Neuronal stem cell (in vitro differentiated cells): ENCODE results near the gene HRH1.
"Not testable (repeated sequence)": the region's sequence is repeated elsewhere in the genome, so short reads cannot be mapped to it uniquely, and the experiment has no call there.

Source experiments
- DNase-seq: peaks from one replicate; pipeline ENCODE4 v3.0.0-alpha.2; 2013; ENCODE audit warnings: low spot score
- H2AFZ ChIP-seq: one replicate; pipeline ENCODE4 v1.6.1; 2013; ENCODE audit warnings: mild to moderate bottlenecking, low read length, inconsistent platforms
- H2AK5ac ChIP-seq: 2 replicates; pipeline ENCODE4 v1.6.1; 2013; ENCODE audit warnings: low read depth, mild to moderate bottlenecking, inconsistent platforms, low read length, moderate library complexity, mixed read lengths
- H2BK120ac ChIP-seq: 2 replicates; pipeline ENCODE4 v1.6.1; 2013; ENCODE audit warnings: low read depth, mild to moderate bottlenecking, inconsistent platforms, low read length, moderate library complexity, mixed read lengths
- H2BK12ac ChIP-seq: one replicate; pipeline ENCODE4 v1.6.1; 2013; ENCODE audit warnings: low read length, inconsistent platforms
- H2BK15ac ChIP-seq: 2 replicates; pipeline ENCODE4 v1.6.1; 2013; ENCODE audit warnings: mild to moderate bottlenecking, low read length, inconsistent platforms, mixed read lengths
- H2BK5ac ChIP-seq: one replicate; pipeline ENCODE4 v1.6.1; 2013; ENCODE audit warnings: inconsistent platforms, mild to moderate bottlenecking, low read length, moderate library complexity
- H3K14ac ChIP-seq: one replicate; pipeline ENCODE4 v1.6.1; 2013; ENCODE audit warnings: low read length, inconsistent platforms
- H3K18ac ChIP-seq: 2 replicates; pipeline ENCODE4 v1.6.1; 2013; ENCODE audit warnings: low read length, inconsistent platforms
- H3K23ac ChIP-seq: 2 replicates; pipeline ENCODE4 v1.6.1; 2013; ENCODE audit warnings: low read depth, mild to moderate bottlenecking, mixed read lengths, low read length, inconsistent platforms; ENCODE audit not compliant: poor library complexity
- H3K27ac ChIP-seq: replicated peaks from 3 replicates; pipeline ENCODE4 v1.5.1; 2013; ENCODE audit warnings: low read length, inconsistent platforms
- H3K27me3 ChIP-seq, 3 experiments: 2 replicates each; pipeline ENCODE4 v1.6.1; 2013; ENCODE audit warnings: low read length in 3 of 3, mild to moderate bottlenecking in 2 of 3, inconsistent platforms in 1 of 3, low read depth in 1 of 3, mixed read lengths in 1 of 3, moderate library complexity in 1 of 3; ENCODE audit not compliant: control insufficient read depth in 3 of 3, insufficient read depth in 3 of 3
- H3K36me3 ChIP-seq, 2 donors: replicated peaks in 1 of 2; 2 replicates each; pipeline ENCODE4 v1.6.1; 2013; ENCODE audit warnings: low read length in 2 of 2; ENCODE audit not compliant: control insufficient read depth in 2 of 2, insufficient read depth in 2 of 2
- H3K4ac ChIP-seq: 2 replicates; pipeline ENCODE4 v1.6.1; 2013; ENCODE audit warnings: inconsistent platforms, mild to moderate bottlenecking, low read length, moderate library complexity
- H3K4me1 ChIP-seq, 2 donors: 1 replicate in 1 of 2; 2 replicates in 1 of 2; pipeline ENCODE4 v1.6.1; 2013; ENCODE audit warnings: low read length in 2 of 2, low read depth in 1 of 2; ENCODE audit not compliant: control insufficient read depth in 2 of 2, insufficient read depth in 1 of 2
- H3K4me2 ChIP-seq: one replicate; pipeline ENCODE4 v1.6.1; 2013; ENCODE audit warnings: mild to moderate bottlenecking, low read length, inconsistent platforms; ENCODE audit not compliant: insufficient read depth, poor library complexity, severe bottlenecking
- H3K4me3 ChIP-seq, 2 donors: 2 replicates each; pipeline ENCODE4 v1.5.1; 2013; ENCODE audit warnings: low read length in 2 of 2, mild to moderate bottlenecking in 2 of 2, inconsistent platforms in 1 of 2, moderate library complexity in 1 of 2
- H3K79me1 ChIP-seq: one replicate; pipeline ENCODE4 v1.6.1; 2013; ENCODE audit warnings: low read depth, mild to moderate bottlenecking, inconsistent platforms, low read length, moderate library complexity
- H3K9ac ChIP-seq: one replicate; pipeline ENCODE4 v1.6.1; 2013; ENCODE audit warnings: mild to moderate bottlenecking, low read depth, low read length, inconsistent platforms; ENCODE audit not compliant: poor library complexity
- H3K9me3 ChIP-seq, 2 donors: replicated peaks in 1 of 2; 2 replicates each; pipeline versions ENCODE3 to v1.6.1; 2013; ENCODE audit warnings: low read length in 2 of 2, mild to moderate bottlenecking in 2 of 2, inconsistent platforms in 1 of 2, low read depth in 1 of 2, mixed read lengths in 1 of 2, moderate library complexity in 1 of 2; ENCODE audit not compliant: control insufficient read depth in 2 of 2, insufficient read depth in 1 of 2
- H4K8ac ChIP-seq: one replicate; pipeline ENCODE4 v1.6.1; 2013; ENCODE audit warnings: low read depth, mild to moderate bottlenecking, inconsistent platforms, low read length, moderate library complexity
- H4K91ac ChIP-seq: one replicate; pipeline ENCODE4 v1.6.1; 2013; ENCODE audit warnings: low read length, low read depth, mild to moderate bottlenecking, inconsistent platforms; ENCODE audit not compliant: poor library complexity
- WGBS, 2 donors: extraction: QIAGEN DNeasy Blood & Tissue Kit; methylation state at CpG; one replicate each; pipeline ENCODE4 v1.1.7; 2013; ENCODE audit warnings: missing lambda C conversion rate in 2 of 2, mixed read lengths in 1 of 2; ENCODE audit not compliant: insufficient read length in 2 of 2, insufficient replicate concordance in 1 of 2; ENCODE audit errors: extremely low coverage in 2 of 2; 5-methylcytosine and 5-hydroxymethylcytosine counted together

HRH1 gene

GRCh38 chr3:11131886-11132285, 22.4 kb upstream of the HRH1 start:
- WGBS, 2 donors: no CpG with 5 or more reads among the region's 7 CpGs
- not testable (repeated sequence) for H2BK12ac ChIP-seq, H3K4me3 ChIP-seq, H3K4me2 ChIP-seq, H3K9me3 ChIP-seq, H3K4ac ChIP-seq, H2BK15ac ChIP-seq, H2AK5ac ChIP-seq, H3K79me1 ChIP-seq, H4K91ac ChIP-seq, H2BK5ac ChIP-seq, H3K9ac ChIP-seq, H2AFZ ChIP-seq, H3K14ac ChIP-seq, H3K23ac ChIP-seq, H4K8ac ChIP-seq, H3K27me3 ChIP-seq, H3K36me3 ChIP-seq, H2BK120ac ChIP-seq, H3K4me1 ChIP-seq, H3K18ac ChIP-seq, DNase-seq, H3K27ac ChIP-seq

- WGBS, 2 donors: no CpG with 5 or more reads among the region's 4 CpGs
- Histone ChIP-seq H3K4ac (no peak overlapping the region), H3K79me1 (no peaks in the 10 kb centered on the region), H3K4me1 (no peaks in the 10 kb centered on the region), H3K27ac (no peak overlapping the region), H2BK12ac (no peak overlapping the region), H3K14ac (no peak overlapping the region), H3K18ac (peak overlapping the region; percentile 27), H4K91ac (no peak overlapping the region), H3K9ac (no peak overlapping the region), H3K23ac (peak overlapping the region; percentile 18), H3K9me3 (no peaks in the 10 kb centered on the region), H3K4me2 (no peak overlapping the region), H2AFZ (no peak overlapping the region), H2AK5ac (peak overlapping the region; percentile 9), H3K36me3 (no peaks in the 10 kb centered on the region), H4K8ac (no peak overlapping the region), H2BK120ac (no peak overlapping the region), H3K4me3 (peak overlapping the region in 1 of 2 donors; percentile 61), H2BK15ac (no peak overlapping the region), H2BK5ac (no peak overlapping the region), H3K27me3 (no peaks in the 10 kb centered on the region)
- no peak for DNase-seq
These were observed 21.4 kb upstream of the HRH1 start for GRCh38 chr3:11132861-11133260.

- H2BK5ac ChIP-seq: no peak overlapping the region
- H3K27ac ChIP-seq: no peak overlapping the region
- no peak overlapping the region for H2BK15ac ChIP-seq
- peaks cover 0 to 2% of the 10 kb centered on the region in 2 donors for H3K9me3 ChIP-seq
- H2AK5ac ChIP-seq: no peak overlapping the region
- H3K9ac ChIP-seq: no peak overlapping the region
- H3K4me1 ChIP-seq: no peaks in the 10 kb centered on the region
- H3K79me1 ChIP-seq: no peaks in the 10 kb centered on the region
- no peak overlapping the region for H3K4ac ChIP-seq
- H3K23ac ChIP-seq: no peak overlapping the region
- no peak overlapping the region for H2AFZ ChIP-seq
- H3K27me3 ChIP-seq: no peaks in the 10 kb centered on the region
- H3K4me2 ChIP-seq: no peak overlapping the region
- H3K4me3 ChIP-seq: no peak overlapping the region
- H3K14ac ChIP-seq: no peak overlapping the region
- no peaks in the 10 kb centered on the region for H3K36me3 ChIP-seq
- DNase-seq: no peak
- no peak overlapping the region for H4K8ac ChIP-seq
- no peak overlapping the region for H2BK120ac ChIP-seq
- H4K91ac ChIP-seq: no peak overlapping the region
- H2BK12ac ChIP-seq: no peak overlapping the region
- WGBS, 2 donors: no CpG with 5 or more reads among the region's 2 CpGs
- H3K18ac ChIP-seq: no peak overlapping the region
These were observed 19.5 kb upstream of the HRH1 start for GRCh38 chr3:11134794-11135193.

GRCh38 chr3:11136116-11136515, 18.2 kb upstream of the HRH1 start:
- H2BK15ac ChIP-seq: no peak overlapping the region
- no peak overlapping the region for H4K8ac ChIP-seq
- H3K14ac ChIP-seq: no peak overlapping the region
- peaks cover 0 to 2% of the 10 kb centered on the region in 2 donors for H3K9me3 ChIP-seq
- no peak overlapping the region for H3K4ac ChIP-seq
- no peak overlapping the region for H3K4me3 ChIP-seq
- H2AFZ ChIP-seq: no peak overlapping the region
- no peaks in the 10 kb centered on the region for H3K79me1 ChIP-seq
- no peak for DNase-seq
- no peak overlapping the region for H2BK5ac ChIP-seq
- no peaks in the 10 kb centered on the region for H3K4me1 ChIP-seq
- peak overlapping the region; percentile 29 for H3K18ac ChIP-seq
- no peak overlapping the region for H3K9ac ChIP-seq
- H3K4me2 ChIP-seq: no peak overlapping the region
- no peak overlapping the region for H2BK12ac ChIP-seq
- H2BK120ac ChIP-seq: no peak overlapping the region
- no peak overlapping the region for H2AK5ac ChIP-seq
- no peaks in the 10 kb centered on the region for H3K36me3 ChIP-seq
- no peak overlapping the region for H3K23ac ChIP-seq
- H3K27me3 ChIP-seq: no peaks in the 10 kb centered on the region
- H4K91ac ChIP-seq: no peak overlapping the region
- WGBS, 2 donors: no CpG with 5 or more reads among the region's 3 CpGs
- H3K27ac ChIP-seq: no peak overlapping the region
